GM18951 (cell line): ENCODE results near the gene ZSCAN2.
"Not testable (repeated sequence)": the region's sequence is repeated elsewhere in the genome, so short reads cannot be mapped to it uniquely, and the experiment has no call there.

Experiments
- POLR2A ChIP-seq: IDR thresholded peaks from 4 replicates; pipeline ENCODE4 v1.6.1; 2011; ENCODE audit warnings: mild to moderate bottlenecking; ENCODE audit not compliant: insufficient read length, insufficient read depth; ENCODE audit errors: extremely low read depth
- in situ Hi-C: fragments of 300-500 bp; cut with MboI; formaldehyde crosslinking; loops from one replicate; pipeline ENCODE4 v1.12.0; 2022; ENCODE audit warnings: low sequenced_read_pairs, mixed read lengths, inconsistent platforms; ENCODE audit not compliant: unreplicated experiment

The ZSCAN2 gene

DNA sequence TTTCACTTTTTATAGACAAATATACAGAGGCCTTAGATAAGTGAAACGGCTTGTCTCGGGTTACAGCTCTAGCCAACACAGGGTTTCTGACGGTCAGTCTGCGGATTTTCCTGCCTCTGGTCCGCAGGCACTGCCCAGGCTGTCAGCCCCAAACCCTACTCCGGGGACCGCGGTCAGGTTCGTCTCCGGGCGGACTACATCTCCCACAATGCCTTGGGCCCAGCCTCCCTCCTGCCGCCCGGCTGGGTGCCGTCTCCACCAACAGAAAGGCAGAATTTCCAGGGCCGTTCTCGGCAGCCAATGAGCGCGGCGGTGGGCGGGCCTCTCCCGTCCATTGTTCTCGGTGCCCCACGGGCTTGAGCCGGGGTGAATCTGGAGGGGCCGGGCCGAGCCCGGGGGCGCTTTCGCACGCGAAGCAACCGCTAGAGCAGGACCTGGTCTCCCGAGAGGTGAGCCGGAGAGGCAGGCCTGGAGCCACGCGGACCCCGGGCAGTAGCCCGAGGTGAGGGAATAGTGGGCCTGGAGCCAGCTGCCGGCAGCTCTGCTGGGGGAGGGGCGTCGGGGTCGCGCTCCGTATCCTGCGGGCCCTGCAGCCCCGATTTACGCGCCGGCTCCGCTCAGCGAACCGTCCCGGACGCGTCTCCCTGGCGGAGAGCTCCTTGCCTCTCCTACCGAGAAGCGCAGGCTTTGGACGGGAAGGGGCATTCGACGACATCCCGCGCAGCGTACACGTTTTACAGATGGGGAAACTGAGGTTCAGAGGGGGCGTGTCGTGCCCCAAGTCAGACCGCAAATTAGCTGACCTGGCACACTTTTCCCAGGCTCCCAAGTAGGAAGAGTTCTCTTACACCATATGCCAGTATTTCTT lies at the start of gene ZSCAN2:
TSS of gene ZSCAN2 (plus strand) at position 323 of the 868 bp plus-strand sequence. CDS start 2,919 bp downstream, outside the sequence.
- in situ Hi-C loops = no loop called here
- peak; percentile 55 for TF ChIP-seq POLR2A

DNA sequence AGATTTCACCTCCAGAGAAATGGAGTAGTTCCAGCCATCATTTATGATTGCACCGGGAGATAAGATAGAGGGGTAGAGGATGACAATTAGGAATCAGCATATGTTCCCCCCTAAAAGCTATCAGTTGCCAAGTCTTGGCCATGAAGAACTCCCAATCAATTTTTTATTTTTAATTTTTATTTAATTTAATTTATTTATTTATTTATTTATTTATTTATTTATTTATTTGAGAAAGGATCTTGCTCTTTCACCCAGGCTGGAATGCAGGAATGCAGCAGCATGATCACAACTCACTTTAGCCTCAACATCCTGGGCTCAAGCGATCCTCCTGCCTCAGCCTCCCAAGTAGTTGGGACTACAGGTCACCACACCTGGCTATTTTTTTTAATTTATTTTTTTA lies 49.2 kb upstream of the ZSCAN2 start:
- in situ Hi-C loops = not testable (repeated sequence)

DNA sequence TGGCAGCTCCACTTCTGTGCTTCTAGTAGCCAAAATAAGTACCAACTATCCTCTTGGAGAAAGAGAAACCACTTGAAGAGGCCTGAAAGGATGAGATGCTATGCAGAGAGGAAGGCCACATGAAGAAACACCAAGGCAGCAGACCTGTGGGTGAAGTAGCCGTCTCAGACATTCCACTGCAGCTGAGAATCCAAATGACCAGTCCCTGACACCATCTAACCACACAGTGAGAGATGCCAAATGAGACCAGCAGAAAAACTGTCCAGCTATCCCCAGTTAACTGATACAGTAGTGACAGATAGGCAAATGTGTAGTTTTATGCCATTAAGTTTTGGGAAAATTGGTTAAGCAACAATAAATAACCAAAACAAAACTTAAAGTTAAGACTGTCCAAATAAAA lies 47.9 kb upstream of the ZSCAN2 start:
- in situ Hi-C loops = no loop called here
- no peak for TF ChIP-seq POLR2A

DNA sequence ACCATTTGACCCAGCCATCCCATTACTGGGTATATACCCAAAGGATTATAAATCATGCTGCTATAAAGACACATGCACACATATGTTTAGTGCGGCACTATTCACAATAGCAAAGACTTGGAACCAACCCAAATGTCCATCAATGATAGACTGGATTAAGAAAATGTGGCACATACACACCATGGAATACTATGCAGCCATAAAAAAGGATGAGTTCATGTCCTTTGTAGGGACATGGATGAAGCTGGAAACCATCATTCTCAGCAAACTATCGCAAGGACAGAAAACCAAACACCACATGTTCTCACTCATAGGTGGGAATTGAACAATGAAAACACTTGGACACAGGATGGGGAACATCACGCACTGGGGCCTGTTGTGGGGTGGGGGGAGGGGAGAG lies 44.1 kb upstream of the ZSCAN2 start:
- in situ Hi-C loops = not testable (repeated sequence)

DNA sequence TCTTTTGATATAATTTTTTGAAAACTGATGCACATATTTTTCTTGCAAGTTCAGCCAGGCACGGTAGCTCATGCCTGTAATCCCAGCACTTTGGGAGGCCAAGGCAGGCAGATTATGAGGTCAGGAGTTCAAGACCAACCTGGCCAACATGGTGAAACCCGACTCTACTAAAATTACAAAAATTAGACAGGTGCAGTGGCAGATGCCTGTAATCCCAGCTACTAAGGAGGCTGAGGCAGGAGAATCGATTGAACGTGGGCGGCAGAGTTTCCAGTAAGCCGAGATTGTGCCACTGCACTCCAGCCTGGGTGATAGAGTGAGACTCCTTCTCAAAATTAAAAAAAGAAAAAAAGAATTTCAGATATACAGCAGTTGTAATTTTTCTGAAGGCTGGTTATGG lies 32.8 kb upstream of the ZSCAN2 start:
- in situ Hi-C loops = not testable (repeated sequence)

DNA sequence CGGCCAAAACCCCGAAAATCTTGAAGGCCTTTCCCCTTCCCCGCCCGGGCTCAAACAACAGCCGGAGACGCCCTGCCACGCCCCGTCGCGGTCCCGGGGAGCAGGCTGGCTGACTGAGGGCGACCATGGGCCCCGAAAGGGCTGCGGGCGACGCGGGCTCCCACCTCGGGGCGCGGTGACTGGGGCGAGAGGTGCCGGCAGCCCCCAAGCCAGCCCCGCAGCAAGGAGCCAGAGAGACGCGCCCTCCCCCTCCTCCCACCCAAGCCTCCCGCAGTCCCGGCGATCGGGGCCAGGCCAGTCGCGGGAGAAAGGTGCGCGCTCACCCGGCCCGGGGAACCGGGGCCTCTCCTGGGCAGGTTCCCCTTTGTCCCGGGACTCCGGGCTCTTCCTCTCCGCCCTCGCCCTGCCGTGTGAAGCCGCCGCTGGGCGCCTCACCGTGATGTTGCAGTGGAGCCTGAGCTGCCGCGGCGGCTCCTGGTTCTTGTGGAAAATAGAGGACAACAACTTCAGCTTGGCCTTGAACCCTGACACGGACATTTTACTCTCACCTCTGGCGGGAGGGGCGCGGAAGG lies 30.6 kb upstream of the ZSCAN2 start:
- no peak for TF ChIP-seq POLR2A
- in situ Hi-C loops = no loop called here

DNA sequence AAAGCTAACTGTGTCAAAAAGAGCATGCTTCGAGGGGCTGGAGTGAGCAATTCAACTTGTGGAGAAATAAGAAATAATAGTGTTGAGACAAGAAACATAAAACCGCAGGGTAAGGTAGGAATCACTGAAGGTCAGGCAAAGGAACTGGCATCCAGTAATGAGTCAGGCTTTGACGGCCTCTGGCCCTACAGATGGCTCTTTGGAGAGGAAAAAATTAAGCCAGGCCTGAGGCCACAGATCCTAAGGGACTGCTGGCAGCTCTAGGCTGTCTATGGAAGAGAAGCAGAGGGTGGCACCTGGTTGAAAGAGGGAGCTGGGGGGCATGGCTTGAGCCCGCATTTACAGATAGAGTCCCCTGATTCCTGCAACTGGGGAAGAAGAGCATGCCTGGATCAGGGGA lies 28.6 kb upstream of the ZSCAN2 start:
- in situ Hi-C loops = no loop called here
- no peak for TF ChIP-seq POLR2A

DNA sequence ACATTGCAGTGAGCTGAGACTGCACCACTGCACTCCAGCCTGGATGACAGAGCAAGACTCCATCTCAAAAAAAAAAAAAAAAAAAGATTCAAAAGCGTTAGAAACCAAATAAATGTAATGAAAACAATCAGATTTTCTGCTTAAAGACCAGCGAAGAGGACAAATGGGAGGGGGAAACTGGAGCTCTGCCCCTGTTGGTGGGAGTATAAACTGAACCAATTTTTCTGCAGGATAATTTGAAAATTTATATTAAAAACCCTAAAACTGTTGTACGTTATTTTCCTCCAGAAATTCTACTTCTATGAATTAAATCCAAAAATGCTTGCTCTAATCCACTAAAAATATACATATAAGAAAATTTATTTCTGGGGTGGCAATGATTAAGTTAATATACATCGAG lies 25.3 kb upstream of the ZSCAN2 start:
- in situ Hi-C loops = loop anchor here (25.0 kb wide), 1 partner anchor 312 kb away; the partner anchor contains the start of gene SLC28A1
- no peak for TF ChIP-seq POLR2A

DNA sequence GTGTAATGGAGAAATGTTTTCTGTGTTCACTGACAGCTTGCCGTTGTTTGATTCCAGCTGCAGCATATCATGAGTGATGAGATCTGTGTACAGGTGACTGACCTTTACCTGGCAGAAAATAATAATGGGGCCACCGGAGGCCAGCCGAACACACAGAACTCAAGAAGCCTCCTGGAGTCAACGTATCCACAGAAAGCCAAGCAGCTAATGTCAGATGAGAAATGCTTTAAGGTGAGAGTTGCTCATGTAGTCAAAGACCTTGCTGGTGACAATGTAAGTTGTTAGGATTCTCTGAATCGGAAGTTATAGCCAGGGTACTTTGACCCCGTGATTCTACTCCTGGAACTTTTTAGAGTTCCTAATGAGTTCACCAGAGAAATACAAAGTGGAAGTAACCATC lies 22.9 kb upstream of the ZSCAN2 start:
- in situ Hi-C loops = loop anchor here (25.0 kb wide), 1 partner anchor 309 kb away; the partner anchor contains the start of gene SLC28A1

DNA sequence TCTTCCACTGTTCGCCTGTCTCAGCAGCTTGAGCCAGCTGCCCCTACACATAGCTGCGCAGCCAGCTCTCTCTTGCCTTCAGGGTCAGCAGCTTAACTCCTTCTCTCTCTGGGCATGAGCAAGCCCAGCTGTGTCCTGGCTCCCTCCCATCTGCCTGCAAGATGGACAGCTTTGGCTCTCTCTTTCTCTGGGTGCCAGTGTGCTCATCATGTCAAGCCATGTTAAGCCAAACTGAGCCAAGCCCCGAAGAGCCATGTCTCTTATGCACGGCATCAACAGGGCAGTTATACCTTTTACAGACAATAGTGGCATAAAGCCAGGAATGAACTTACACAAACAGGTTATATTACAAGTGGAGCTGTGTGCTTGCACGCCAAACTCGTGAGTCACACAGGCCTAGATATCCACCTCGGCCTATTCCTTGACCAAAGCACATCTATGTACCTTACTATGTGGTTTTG lies 21.5 kb upstream of the ZSCAN2 start:
- in situ Hi-C loops = loop anchor here (25.0 kb wide), 1 partner anchor 308 kb away; the partner anchor contains the start of gene SLC28A1

DNA sequence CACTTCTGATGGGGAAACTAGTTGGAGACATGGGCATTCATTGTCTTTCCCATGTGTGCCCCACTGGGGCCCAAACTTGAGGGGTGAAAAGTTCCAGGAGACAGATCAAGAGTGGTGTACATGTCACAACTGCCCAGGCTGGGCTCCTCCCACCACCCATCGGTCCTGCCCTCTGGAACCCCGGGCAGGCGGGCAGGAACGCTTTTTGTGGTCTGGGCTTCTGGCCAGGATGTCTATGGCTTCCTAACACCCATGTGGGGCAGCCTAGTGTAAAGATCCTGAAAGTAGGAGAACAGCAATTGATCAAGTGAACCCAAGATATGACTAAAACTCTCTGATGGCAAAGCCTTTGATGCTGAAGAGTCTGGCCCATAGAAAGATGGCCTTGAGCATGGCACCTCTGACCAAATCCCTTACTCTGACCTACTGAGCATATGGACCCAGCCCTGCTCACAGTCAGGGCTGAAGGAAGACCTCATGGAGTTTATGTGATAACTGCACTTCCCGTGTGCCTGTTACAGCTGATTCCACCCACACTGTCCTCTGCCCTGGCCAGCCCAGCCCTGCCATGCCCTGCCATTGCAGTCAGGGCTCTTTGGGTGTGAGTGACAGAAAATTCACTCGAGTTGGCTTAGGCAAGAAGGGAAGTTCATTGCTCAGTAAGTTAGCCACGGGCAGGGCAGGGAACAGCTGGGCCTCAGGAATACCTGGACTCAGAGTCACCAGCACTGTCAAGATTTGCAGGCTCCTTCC lies 19.0 kb upstream of the ZSCAN2 start:
- in situ Hi-C loops = loop anchor here (25.0 kb wide), 1 partner anchor 305 kb away; the partner anchor contains the start of gene SLC28A1

DNA sequence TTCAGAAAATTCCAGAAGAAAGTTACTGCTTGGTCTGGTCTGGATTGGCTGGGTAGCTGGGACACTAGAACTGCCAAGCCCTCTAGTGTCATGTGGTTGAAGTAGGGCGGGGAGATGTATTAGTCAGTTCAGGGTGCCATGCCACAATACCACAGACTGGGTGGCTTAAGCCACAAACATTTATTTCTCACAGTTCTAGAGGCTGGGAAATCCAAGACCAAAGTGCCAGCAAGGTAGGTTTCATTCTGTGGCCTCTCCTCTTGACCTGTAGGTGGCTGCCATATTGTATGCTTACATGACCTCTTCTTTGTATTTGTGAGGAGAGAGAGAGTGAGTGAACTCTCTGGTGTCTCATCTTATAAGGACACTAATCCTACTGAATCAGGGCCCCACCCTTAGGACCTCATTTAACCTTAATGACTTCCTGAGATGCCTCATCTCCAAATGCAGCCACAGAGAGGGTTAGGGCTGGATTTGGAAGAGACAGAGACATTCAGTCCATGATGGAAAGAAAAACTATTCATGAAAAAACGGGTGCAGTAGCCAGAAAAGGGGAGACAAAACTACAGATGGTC lies 18.1 kb upstream of the ZSCAN2 start:
- no peak for TF ChIP-seq POLR2A
- in situ Hi-C loops = loop anchor here (25.0 kb wide), 1 partner anchor 305 kb away; the partner anchor contains the start of gene SLC28A1

DNA sequence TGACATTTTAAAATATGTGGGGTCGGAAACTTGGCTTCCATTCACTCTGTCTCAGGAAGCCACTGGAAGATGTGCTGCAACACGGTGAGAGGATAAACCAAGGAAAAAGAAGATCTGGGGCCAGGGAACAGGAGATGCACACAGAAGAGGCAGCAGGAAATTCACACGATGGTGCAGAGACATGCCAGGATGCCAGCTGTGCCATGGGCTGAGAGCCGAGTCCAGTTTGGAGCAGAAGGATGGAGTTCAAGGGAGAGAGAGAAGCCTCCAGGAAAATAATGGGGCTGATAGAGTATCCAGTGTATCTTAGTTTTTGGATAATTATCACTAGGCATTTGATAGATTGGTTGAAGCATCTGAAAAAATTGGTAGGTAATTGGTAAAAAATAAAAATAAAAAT lies 16.9 kb upstream of the ZSCAN2 start:
- in situ Hi-C loops = loop anchor here (25.0 kb wide), 1 partner anchor 303 kb away; the partner anchor contains the start of gene SLC28A1

DNA sequence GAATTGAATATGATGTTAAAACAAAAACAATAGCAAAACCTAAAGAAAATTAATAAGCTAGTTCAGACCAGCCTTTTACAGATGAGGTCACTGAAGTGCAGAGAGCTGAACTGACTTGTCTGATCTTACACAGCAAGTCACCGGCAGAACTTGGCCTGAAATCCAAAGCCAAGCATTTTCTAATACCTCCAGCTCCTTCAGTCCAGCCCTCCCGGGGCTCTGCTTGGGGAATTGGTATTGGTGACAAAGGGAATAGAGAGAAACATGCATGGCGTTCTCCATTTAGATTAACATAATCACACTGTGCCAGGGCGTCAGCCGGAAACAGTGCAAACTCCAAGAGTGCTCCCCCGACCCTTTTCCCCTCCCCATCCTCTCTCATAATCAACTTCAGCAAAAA lies 14.1 kb upstream of the ZSCAN2 start:
- in situ Hi-C loops = loop anchor here (25.0 kb wide), 1 partner anchor 301 kb away; the partner anchor contains the start of gene SLC28A1
- TF ChIP-seq POLR2A = no peak
